ENCODE data around the gene YOD1. TPM values are rescaled to one million over a fixed set of nuclear protein-coding genes. Genes with fewer than 3 reads are reported as not detected.

YOD1 gene
- polyA plus RNA-seq, 1 donor (not counting 4 experiments of a cell fraction or from before 2014, with no cell fraction given): 5.2 TPM

DNA sequence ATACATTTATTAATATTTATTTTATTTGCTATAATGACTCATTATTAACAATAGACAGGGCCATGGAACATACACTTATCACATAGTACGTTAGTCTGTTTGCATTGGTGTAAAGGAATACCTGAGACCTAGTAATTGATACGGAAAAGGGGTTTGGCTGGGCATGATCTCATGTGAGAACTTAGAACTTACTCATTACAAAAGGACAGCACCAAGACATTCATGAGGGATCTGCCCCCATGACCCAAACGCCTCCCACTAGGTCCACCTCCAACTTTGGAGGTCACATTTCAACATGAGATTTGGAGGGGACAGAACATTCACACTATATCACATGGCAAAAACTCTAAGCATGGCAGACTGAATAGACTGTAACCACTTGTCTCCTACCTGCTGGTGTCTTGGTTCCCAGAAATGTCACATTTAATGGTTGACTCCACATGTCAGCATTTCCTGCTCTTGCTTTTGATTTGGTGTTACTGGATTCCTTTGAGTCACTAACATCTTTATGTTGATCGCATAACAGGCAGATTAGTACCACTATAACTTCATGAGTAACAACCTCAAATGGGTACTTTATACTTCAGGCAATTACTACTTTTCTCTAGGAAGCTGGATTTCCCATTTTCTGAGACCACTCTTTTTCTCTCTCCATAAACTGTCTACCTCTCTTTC, 15.0 kb downstream of the YOD1 start:
- no peak overlapping the region for H2AFZ ChIP-seq (ENCODE audit: control insufficient read depth, low read length)
- peaks cover 15% of the 10 kb centered on the region for H3K79me2 ChIP-seq (ENCODE audit: control insufficient read depth, insufficient read depth, low read length)
- no peak for TF ChIP-seq EZH2 (IDR thresholded peaks at IDR 0.05; ENCODE audit: low read length)
- TF ChIP-seq, protein P1, sequence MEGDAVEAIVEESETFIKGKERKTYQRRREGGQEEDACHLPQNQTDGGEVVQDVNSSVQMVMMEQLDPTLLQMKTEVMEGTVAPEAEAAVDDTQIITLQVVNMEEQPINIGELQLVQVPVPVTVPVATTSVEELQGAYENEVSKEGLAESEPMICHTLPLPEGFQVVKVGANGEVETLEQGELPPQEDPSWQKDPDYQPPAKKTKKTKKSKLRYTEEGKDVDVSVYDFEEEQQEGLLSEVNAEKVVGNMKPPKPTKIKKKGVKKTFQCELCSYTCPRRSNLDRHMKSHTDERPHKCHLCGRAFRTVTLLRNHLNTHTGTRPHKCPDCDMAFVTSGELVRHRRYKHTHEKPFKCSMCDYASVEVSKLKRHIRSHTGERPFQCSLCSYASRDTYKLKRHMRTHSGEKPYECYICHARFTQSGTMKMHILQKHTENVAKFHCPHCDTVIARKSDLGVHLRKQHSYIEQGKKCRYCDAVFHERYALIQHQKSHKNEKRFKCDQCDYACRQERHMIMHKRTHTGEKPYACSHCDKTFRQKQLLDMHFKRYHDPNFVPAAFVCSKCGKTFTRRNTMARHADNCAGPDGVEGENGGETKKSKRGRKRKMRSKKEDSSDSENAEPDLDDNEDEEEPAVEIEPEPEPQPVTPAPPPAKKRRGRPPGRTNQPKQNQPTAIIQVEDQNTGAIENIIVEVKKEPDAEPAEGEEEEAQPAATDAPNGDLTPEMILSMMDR (optimal IDR thresholded peaks at IDR 0.05 in 1 of 3, IDR thresholded peaks at IDR 0.05 in 1 of 3, conservative IDR thresholded peaks at IDR 0.05 in 1 of 3; ENCODE audit: extremely low read depth in 1 of 3, insufficient read depth in 2 of 3, low read length in 3 of 3): no peak
- H3K4me3 ChIP-seq (ENCODE audit: control insufficient read depth in 2 of 3, extremely low read depth in 1 of 3, insufficient read depth in 2 of 3, low read depth in 1 of 3, low read length in 3 of 3): no peak overlapping the region
- H3K27me3 ChIP-seq (ENCODE audit: control insufficient read depth, extremely low read depth, insufficient read depth, low read length): no peaks in the 10 kb centered on the region
- DNase-seq (ENCODE audit: low read depth, low spot score): no peak
- H3K9ac ChIP-seq (ENCODE audit: control insufficient read depth, extremely low read depth, insufficient read depth, low read length): no peak overlapping the region
- peaks cover 0 to 6% of the 10 kb centered on the region in 2 experiments for H3K36me3 ChIP-seq (ENCODE audit: control insufficient read depth in 2 of 2, extremely low read depth in 1 of 2, insufficient read depth in 2 of 2, low read length in 2 of 2)
- no peak overlapping the region for H3K27ac ChIP-seq (ENCODE audit: control insufficient read depth, insufficient read depth, low read length)
- no peaks in the 10 kb centered on the region for H3K9me1 ChIP-seq (ENCODE audit: control insufficient read depth, extremely low read depth, insufficient read depth, low read length)
- H4K20me1 ChIP-seq (ENCODE audit: control insufficient read depth, extremely low read depth, insufficient read depth, low read length): no peaks in the 10 kb centered on the region
- peak; percentile 44 for FAIRE-seq
- peaks cover 34% of the 10 kb centered on the region for H3K4me1 ChIP-seq (ENCODE audit: control insufficient read depth, extremely low read depth, insufficient read depth, low read length)
- dilution Hi-C loops (cut with MboI; ENCODE audit: extremely low pct_ligation_motif_present, low sequenced_read_pairs): no loop called here
- H3K4me2 ChIP-seq (ENCODE audit: control insufficient read depth, extremely low read depth, insufficient read depth, low read depth, low read length): no peak overlapping the region
- no peaks in the 10 kb centered on the region for H3K9me3 ChIP-seq (ENCODE audit: control insufficient read depth, low read depth, low read length)

DNA sequence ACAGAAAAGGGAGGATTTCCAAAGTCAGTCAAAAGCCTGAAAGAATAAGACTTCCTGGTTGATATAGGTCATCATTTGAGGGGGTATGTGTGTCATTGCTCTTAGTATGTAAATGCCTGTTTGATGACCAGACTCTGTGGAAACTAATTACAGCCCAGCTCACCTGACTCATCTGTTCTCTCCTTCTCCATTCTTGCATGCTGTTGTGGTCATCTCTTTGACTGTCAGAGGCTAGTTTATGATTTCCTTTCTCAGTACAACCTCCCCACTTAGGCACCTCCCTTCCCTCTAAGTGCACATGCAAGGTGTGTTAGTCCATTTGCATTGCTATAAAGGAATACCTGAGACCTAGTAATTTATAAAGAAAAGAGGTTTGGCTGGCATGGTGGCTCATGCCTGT, 16.0 kb downstream of the YOD1 start:
- H3K27me3 ChIP-seq (ENCODE audit: control insufficient read depth, extremely low read depth, insufficient read depth, low read length): no peaks in the 10 kb centered on the region
- H2AFZ ChIP-seq (ENCODE audit: control insufficient read depth, low read length): no peak overlapping the region
- peak overlapping the region; percentile 72 for H3K27ac ChIP-seq (ENCODE audit: control insufficient read depth, insufficient read depth, low read length)
- no peak for TF ChIP-seq EZH2 (IDR thresholded peaks at IDR 0.05; ENCODE audit: low read length)
- TF ChIP-seq, protein P1 (optimal IDR thresholded peaks at IDR 0.05 in 1 of 3, IDR thresholded peaks at IDR 0.05 in 1 of 3, conservative IDR thresholded peaks at IDR 0.05 in 1 of 3; ENCODE audit: extremely low read depth in 1 of 3, insufficient read depth in 2 of 3, low read length in 3 of 3): no peak
- H3K36me3 ChIP-seq (ENCODE audit: control insufficient read depth in 2 of 2, extremely low read depth in 1 of 2, insufficient read depth in 2 of 2, low read length in 2 of 2): peaks cover 0 to 9% of the 10 kb centered on the region in 2 experiments
- peak overlapping the region; percentile 3 for H3K4me2 ChIP-seq (ENCODE audit: control insufficient read depth, extremely low read depth, insufficient read depth, low read depth, low read length)
- H3K4me1 ChIP-seq (ENCODE audit: control insufficient read depth, extremely low read depth, insufficient read depth, low read length): peaks cover 41% of the 10 kb centered on the region
- H3K79me2 ChIP-seq (ENCODE audit: control insufficient read depth, insufficient read depth, low read length): peaks cover 24% of the 10 kb centered on the region
- DNase-seq (ENCODE audit: low read depth, low spot score): peak; percentile 86
- no peaks in the 10 kb centered on the region for H4K20me1 ChIP-seq (ENCODE audit: control insufficient read depth, extremely low read depth, insufficient read depth, low read length)
- H3K4me3 ChIP-seq (ENCODE audit: control insufficient read depth in 2 of 3, extremely low read depth in 1 of 3, insufficient read depth in 2 of 3, low read depth in 1 of 3, low read length in 3 of 3): no peak overlapping the region
- no peaks in the 10 kb centered on the region for H3K9me1 ChIP-seq (ENCODE audit: control insufficient read depth, extremely low read depth, insufficient read depth, low read length)
- dilution Hi-C loops (cut with MboI; ENCODE audit: extremely low pct_ligation_motif_present, low sequenced_read_pairs): no loop called here
- peak; percentile 89 for FAIRE-seq
- no peaks in the 10 kb centered on the region for H3K9me3 ChIP-seq (ENCODE audit: control insufficient read depth, low read depth, low read length)
- no peak overlapping the region for H3K9ac ChIP-seq (ENCODE audit: control insufficient read depth, extremely low read depth, insufficient read depth, low read length)

Data from keratinocyte (primary cell).